ENCODE results near the gene LRP1-AS. TPM values are rescaled to one million over a fixed set of nuclear protein-coding genes. Genes with fewer than 3 reads are reported as not detected.

LRP1-AS gene
- total RNA-seq, 1 donor from 2014 or later = not detected

Small RNAs within 50 kb of the gene (microRNA-seq; reads per million reads assigned to microRNA genes)
- gene MIR1228 = not detected

Other genes with a start within 250 kb of the LRP1-AS start
- not detected for gene SDR9C7, start 213.2 kb downstream of the LRP1-AS start, total RNA-seq
- 0.24 TPM for gene RDH16, start 190.0 kb downstream of the LRP1-AS start, total RNA-seq
- gene ZBTB39, start 141.1 kb downstream of the LRP1-AS start, total RNA-seq = 3.0 TPM
- gene TAC3, start 131.1 kb downstream of the LRP1-AS start, total RNA-seq = not detected
- 0.08 TPM for gene MYO1A, start 97.5 kb downstream of the LRP1-AS start, total RNA-seq
- 3.0 TPM for gene NEMP1, start 68.8 kb downstream of the LRP1-AS start, total RNA-seq
- gene NAB2, start 58.5 kb downstream of the LRP1-AS start, total RNA-seq = 10.3 TPM
- 49.5 TPM for gene STAT6, start 36.3 kb downstream of the LRP1-AS start, total RNA-seq
- gene LRP1, start 19.1 kb downstream of the LRP1-AS start, total RNA-seq = 121 TPM
- gene NXPH4, start 69.2 kb upstream of the LRP1-AS start, total RNA-seq = 0.70 TPM
- 26.8 TPM for gene SHMT2, start 82.1 kb upstream of the LRP1-AS start, total RNA-seq
- 1.2 TPM for gene STAC3, start 103.6 kb upstream of the LRP1-AS start, total RNA-seq